ENCODE data around the gene RASGEF1C.
"Not testable (repeated sequence)": the region's sequence is repeated elsewhere in the genome, so short reads cannot be mapped to it uniquely, and the experiment has no call there.

RASGEF1C gene

GRCh38 chr5:180211761-180212035 is 2.7 kb upstream of the RASGEF1C start:
- H3K4me3 ChIP-seq (ENCODE audit: low read depth, low read length): no peak overlapping the region
- no peak for TF ChIP-seq CTCF (IDR thresholded peaks at IDR 0.05; ENCODE audit: low read depth, low read length)

- H3K4me3 ChIP-seq (ENCODE audit: low read depth, low read length): no peak overlapping the region
- no peak for TF ChIP-seq CTCF (IDR thresholded peaks at IDR 0.05; ENCODE audit: low read depth, low read length)
Observed at GRCh38 chr5:180210961-180211760, 2.1 kb upstream of the RASGEF1C start.

- H3K4me3 ChIP-seq (ENCODE audit: low read depth, low read length): not testable (repeated sequence)
Observed at GRCh38 chr5:180210077-180210476, 1.1 kb upstream of the RASGEF1C start.

- peak overlapping the region; percentile 33; the same call in 1 of the 2 replicates for H3K4me3 ChIP-seq (ENCODE audit: low read depth, low read length)
- TF ChIP-seq CTCF (IDR thresholded peaks at IDR 0.05; ENCODE audit: low read depth, low read length): no peak
Observed at GRCh38 chr5:180208435-180209081, 453 bp downstream of the RASGEF1C start.

- TF ChIP-seq CTCF (IDR thresholded peaks at IDR 0.05; ENCODE audit: low read depth, low read length): no peak
Observed at GRCh38 chr5:180208038-180208434, 975 bp downstream of the RASGEF1C start.

GRCh38 chr5:180207593-180207992 is 1.4 kb downstream of the RASGEF1C start:
- TF ChIP-seq CTCF (IDR thresholded peaks at IDR 0.05; ENCODE audit: low read depth, low read length): no peak

More at GRCh38 chr5:180208038-180208434, 975 bp downstream of the RASGEF1C start:
- H3K4me3 ChIP-seq (ENCODE audit: low read depth, low read length): no peak overlapping the region

GRCh38 chr5:180206993-180207392 is 2.0 kb downstream of the RASGEF1C start:
- no peak for TF ChIP-seq CTCF (IDR thresholded peaks at IDR 0.05; ENCODE audit: low read depth, low read length)

More at GRCh38 chr5:180207593-180207992, 1.4 kb downstream of the RASGEF1C start:
- H3K4me3 ChIP-seq (ENCODE audit: low read depth, low read length): no peak overlapping the region

More at GRCh38 chr5:180206993-180207392, 2.0 kb downstream of the RASGEF1C start:
- H3K4me3 ChIP-seq (ENCODE audit: low read depth, low read length): no peak overlapping the region
